Measurements from ENCODE around the gene PTPRD. TPM values are rescaled to one million over a fixed set of nuclear protein-coding genes. Genes with fewer than 3 reads are reported as not detected.

PTPRD gene
- total RNA-seq, 1 experiment from 2014 or later, result not detected

DNA sequence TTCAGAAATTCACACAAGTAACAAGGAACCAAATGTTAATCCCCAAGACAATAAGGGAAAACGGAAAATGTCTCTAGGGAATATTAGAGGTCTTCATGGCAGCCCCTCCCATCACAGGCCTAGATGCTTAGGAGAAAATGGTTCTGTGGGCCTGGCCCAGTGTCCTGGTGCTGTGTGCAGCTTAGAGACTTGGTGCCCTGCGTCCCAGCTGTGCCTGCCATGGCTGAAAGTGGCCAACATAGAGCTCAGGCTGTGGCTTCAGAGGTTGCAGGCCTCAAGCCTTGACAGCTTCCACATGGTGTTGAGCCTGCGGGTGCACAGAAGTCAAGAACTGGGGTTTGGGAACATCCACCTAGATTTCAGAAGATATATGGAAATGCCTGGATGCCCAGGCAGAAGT, 942.3 kb downstream of the PTPRD start:
- Mint-ChIP-seq H3K27ac (ENCODE audit: low read depth, unreplicated experiment) (no peak overlapping the region), H3K9me3 (ENCODE audit: unreplicated experiment) (no peaks in the 10 kb centered on the region), H3K4me3 (ENCODE audit: unreplicated experiment) (no peak overlapping the region), H3K36me3 (ENCODE audit: insufficient read depth, unreplicated experiment) (no peaks in the 10 kb centered on the region), H3K27me3 (ENCODE audit: insufficient read depth, unreplicated experiment) (peaks cover 14% of the 10 kb centered on the region), H3K4me1 (ENCODE audit: insufficient read depth, unreplicated experiment) (no peaks in the 10 kb centered on the region)
- no TSS peak for BruUV-seq (replicated peaks)
- intact Hi-C loops (cut with micrococcal nuclease), result no loop called here
- no peak for TF ChIP-seq CTCF (IDR thresholded peaks at IDR 0.05; ENCODE audit: unreplicated experiment)
- ChIA-PET CTCF (interaction anchor here (0.6 kb wide), 1 partner anchor 174 kb away, joined by 3 read pairs; no protein-coding TSS in a partner anchor), POLR2A (no interaction called here)
- DNase-seq (ENCODE audit: unreplicated experiment), result no peak

DNA sequence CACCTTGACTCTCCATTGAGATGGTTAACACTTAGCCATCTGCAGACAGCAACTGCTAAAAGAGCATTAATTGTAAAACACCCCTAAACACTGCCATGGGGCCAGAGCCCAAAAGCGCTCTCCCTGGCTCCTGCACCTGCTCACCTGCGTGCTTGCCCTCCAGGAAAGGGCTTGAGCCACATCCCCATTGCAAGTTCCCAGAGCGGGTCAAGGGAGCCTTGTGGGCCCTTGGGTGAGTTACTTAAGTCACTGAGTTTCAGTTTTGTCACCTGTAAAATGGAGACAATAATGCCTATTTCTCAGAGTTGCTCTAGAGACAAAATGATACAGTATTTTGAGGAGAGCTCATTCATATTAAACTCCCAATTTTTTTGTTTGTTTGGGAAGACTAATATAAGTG, 967.8 kb downstream of the PTPRD start:
- Mint-ChIP-seq H3K36me3 (ENCODE audit: insufficient read depth, unreplicated experiment) (no peaks in the 10 kb centered on the region), H3K4me3 (ENCODE audit: unreplicated experiment) (no peak overlapping the region), H3K27me3 (ENCODE audit: insufficient read depth, unreplicated experiment) (no peaks in the 10 kb centered on the region), H3K4me1 (ENCODE audit: insufficient read depth, unreplicated experiment) (no peaks in the 10 kb centered on the region), H3K27ac (ENCODE audit: low read depth, unreplicated experiment) (no peak overlapping the region), H3K9me3 (ENCODE audit: unreplicated experiment) (no peaks in the 10 kb centered on the region)
- no peak for DNase-seq (ENCODE audit: unreplicated experiment)
- intact Hi-C loops (cut with micrococcal nuclease), result no loop called here
- no peak for TF ChIP-seq CTCF (IDR thresholded peaks at IDR 0.05; ENCODE audit: unreplicated experiment)
- BruUV-seq (replicated peaks), result no TSS peak
- ChIA-PET CTCF (no interaction called here), POLR2A (no interaction called here)

DNA sequence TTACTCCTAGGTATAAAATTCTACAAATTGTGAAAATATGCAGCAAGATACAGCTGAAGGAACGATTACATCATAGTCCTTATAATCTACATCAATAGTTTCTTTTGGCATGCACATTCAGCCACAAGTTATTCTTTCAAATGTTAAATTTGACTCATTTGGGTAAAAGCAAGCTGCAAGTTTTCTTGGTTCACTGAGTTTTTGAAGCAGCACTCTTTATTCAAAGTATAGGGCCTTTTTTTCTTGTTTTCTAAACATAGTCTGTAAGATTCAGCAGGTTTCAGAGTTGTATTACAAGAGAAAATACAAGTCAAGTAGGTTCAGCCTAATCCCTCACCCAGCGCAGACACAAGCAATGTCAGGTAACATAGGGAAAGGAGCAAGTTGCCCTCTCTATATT, 981.5 kb downstream of the PTPRD start:
- BruUV-seq (replicated peaks), result no TSS peak
- peaks cover 3% of the 10 kb centered on the region for H3K9me3 Mint-ChIP-seq (ENCODE audit: unreplicated experiment)
- H3K4me1 Mint-ChIP-seq (ENCODE audit: insufficient read depth, unreplicated experiment), result no peaks in the 10 kb centered on the region
- CTCF ChIA-PET, result no interaction called here
- H3K4me3 Mint-ChIP-seq (ENCODE audit: unreplicated experiment), result no peak overlapping the region
- POLR2A ChIA-PET, result no interaction called here
- no peak overlapping the region for H3K27ac Mint-ChIP-seq (ENCODE audit: low read depth, unreplicated experiment)
- intact Hi-C loops (cut with micrococcal nuclease), result no loop called here
- H3K27me3 Mint-ChIP-seq (ENCODE audit: insufficient read depth, unreplicated experiment), result peaks cover 42% of the 10 kb centered on the region
- no peak for DNase-seq (ENCODE audit: unreplicated experiment)
- TF ChIP-seq CTCF (IDR thresholded peaks at IDR 0.05; ENCODE audit: unreplicated experiment), result no peak
- H3K36me3 Mint-ChIP-seq (ENCODE audit: insufficient read depth, unreplicated experiment), result no peaks in the 10 kb centered on the region

DNA sequence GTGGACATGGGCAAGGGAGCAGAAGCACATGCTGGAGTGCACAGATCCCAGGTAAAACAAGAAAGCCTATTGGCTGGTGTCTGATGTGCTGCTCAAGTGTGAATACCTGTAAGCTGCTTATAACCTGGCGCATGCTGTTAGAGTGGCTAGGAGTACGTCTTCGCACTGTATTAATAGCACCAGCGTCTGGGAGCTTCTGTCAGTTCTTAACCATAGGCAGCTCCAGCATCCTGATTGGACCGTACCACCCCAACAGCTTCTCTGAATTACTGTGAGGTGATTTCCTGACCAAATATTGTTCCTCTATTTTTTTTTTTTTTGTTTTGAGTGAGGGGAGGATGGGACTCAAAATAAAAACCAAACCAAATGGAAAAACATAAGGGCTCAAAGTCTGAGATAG, 987.6 kb downstream of the PTPRD start:
- no peak overlapping the region for H3K4me3 Mint-ChIP-seq (ENCODE audit: unreplicated experiment)
- no TSS peak for BruUV-seq (replicated peaks)
- no peak overlapping the region for H3K27ac Mint-ChIP-seq (ENCODE audit: low read depth, unreplicated experiment)
- CTCF ChIA-PET, result interaction anchor here (0.7 to 2.9 kb wide), 2 partner anchors 19 to 1444 kb away, joined by 5 to 15 read pairs; no protein-coding TSS in a partner anchor
- POLR2A ChIA-PET, result no interaction called here
- H3K9me3 Mint-ChIP-seq (ENCODE audit: unreplicated experiment), result peaks cover 7% of the 10 kb centered on the region
- peaks cover 46% of the 10 kb centered on the region for H3K27me3 Mint-ChIP-seq (ENCODE audit: insufficient read depth, unreplicated experiment)
- no peaks in the 10 kb centered on the region for H3K36me3 Mint-ChIP-seq (ENCODE audit: insufficient read depth, unreplicated experiment)
- intact Hi-C loops (cut with micrococcal nuclease), result no loop called here
- DNase-seq (ENCODE audit: unreplicated experiment), result no peak
- TF ChIP-seq CTCF (IDR thresholded peaks at IDR 0.05; ENCODE audit: unreplicated experiment), result no peak
- no peaks in the 10 kb centered on the region for H3K4me1 Mint-ChIP-seq (ENCODE audit: insufficient read depth, unreplicated experiment)
